HepG2 (cell line): ENCODE data around the gene B3GALNT2. TPM values are rescaled to one million over a fixed set of nuclear protein-coding genes. Genes with fewer than 3 reads are reported as not detected.

ENCODE experiments used
- ARID3A ChIP-seq: IDR thresholded peaks from 2 replicates; pipeline ENCODE4 v1.6.1; 2012; ENCODE audit warnings: low read depth, low read length, improper control_type of control experiment
- BRD4 ChIP-seq: sonication (generic); formaldehyde crosslinking; IDR thresholded peaks from 2 replicates; pipeline ENCODE4 v1.4.0; 2020; ENCODE audit warnings: missing genetic modification reagents
- CSRNP2 ChIP-seq: sonication (generic); formaldehyde crosslinking; conservative IDR thresholded peaks from 2 replicates; pipeline ENCODE4 v1.8.0; 2022; ENCODE audit warnings: low read depth, missing genetic modification reagents
- ETV6 ChIP-seq: sonication (generic); formaldehyde crosslinking; conservative IDR thresholded peaks from 2 replicates; pipeline ENCODE4 v1.4.0; 2020; ENCODE audit warnings: missing genetic modification reagents
- HES4 ChIP-seq: sonication (generic); formaldehyde crosslinking; IDR thresholded peaks from 2 replicates; pipeline ENCODE4 v1.9.0; 2021; ENCODE audit warnings: mild to moderate bottlenecking, missing genetic modification reagents, borderline replicate concordance
- HHEX ChIP-seq: IDR thresholded peaks from 2 replicates; pipeline ENCODE4 v1.6.1; 2016; ENCODE audit warnings: control low read depth
- MEIS2 ChIP-seq: sonication (generic); formaldehyde crosslinking; IDR thresholded peaks from 2 replicates; pipeline ENCODE4 v1.9.0; 2021; ENCODE audit warnings: mild to moderate bottlenecking, missing genetic modification reagents
- MYC ChIP-seq: sonication (generic); formaldehyde crosslinking; IDR thresholded peaks from 2 replicates; pipeline ENCODE4 v1.9.0; 2021; ENCODE audit warnings: missing genetic modification reagents, borderline replicate concordance
- PAXIP1 ChIP-seq: sonication (generic); formaldehyde crosslinking; conservative IDR thresholded peaks from 2 replicates; pipeline ENCODE4 v1.4.0; 2020; ENCODE audit warnings: mild to moderate bottlenecking, missing genetic modification reagents, moderate library complexity
- REXO4 ChIP-seq: sonication (generic); formaldehyde crosslinking; IDR thresholded peaks from 2 replicates; pipeline ENCODE4 v1.8.0; 2022; ENCODE audit warnings: missing genetic modification reagents, mild to moderate bottlenecking, borderline replicate concordance
- SAP130 ChIP-seq: IDR thresholded peaks from 2 replicates; pipeline ENCODE4 v1.6.1; 2016; ENCODE audit warnings: low read depth
- SMAD1 ChIP-seq: sonication (generic); formaldehyde crosslinking; IDR thresholded peaks from 2 replicates; pipeline ENCODE4 v1.4.0; 2020; ENCODE audit warnings: missing genetic modification reagents, low read depth, mild to moderate bottlenecking, borderline replicate concordance
- SYNCRIP ChIP-seq: fragments of 200-400 bp; formaldehyde crosslinking; IDR thresholded peaks from 2 replicates; pipeline ENCODE4 v1.6.1; 2018; ENCODE audit warnings: mild to moderate bottlenecking, low read depth, low read length; ENCODE audit not compliant: insufficient read depth
- TFAP4 ChIP-seq: sonication (generic); IDR thresholded peaks from 2 replicates; pipeline ENCODE4 v1.6.1; 2016; ENCODE audit warnings: low read depth, borderline replicate concordance
- TOE1 ChIP-seq: sonication (generic); formaldehyde crosslinking; IDR thresholded peaks from 2 replicates; pipeline ENCODE4 v1.4.0; 2020; ENCODE audit warnings: mild to moderate bottlenecking, missing genetic modification reagents
- ZBTB7B ChIP-seq: sonication (generic); formaldehyde crosslinking; IDR thresholded peaks from 2 replicates; pipeline ENCODE4 v1.4.0; 2020; ENCODE audit warnings: missing genetic modification reagents
- ZNF12 ChIP-seq: sonication (generic); formaldehyde crosslinking; IDR thresholded peaks from 2 replicates; pipeline ENCODE4 v1.5.0; 2020; ENCODE audit warnings: missing genetic modification reagents
- ZNF205 ChIP-seq: IDR thresholded peaks from 2 replicates; pipeline ENCODE4 v1.6.1; 2018; ENCODE audit warnings: missing biosample characterization, missing genetic modification reagents
- ZNF749 ChIP-seq: sonication (generic); formaldehyde crosslinking; IDR thresholded peaks from 2 replicates; pipeline ENCODE4 v1.8.0; 2022; ENCODE audit warnings: mild to moderate bottlenecking, missing genetic modification reagents, moderate library complexity, borderline replicate concordance
- ZNF800 ChIP-seq: sonication (generic); formaldehyde crosslinking; IDR thresholded peaks from 2 replicates; pipeline ENCODE4 v1.4.0; 2020; ENCODE audit warnings: missing genetic modification reagents
- ZNF878 ChIP-seq: sonication (generic); formaldehyde crosslinking; IDR thresholded peaks from 2 replicates; pipeline ENCODE4 v1.8.1; 2023; ENCODE audit warnings: mild to moderate bottlenecking, missing genetic modification reagents, moderate library complexity
- ZSCAN25 ChIP-seq: sonication (generic); formaldehyde crosslinking; IDR thresholded peaks from 2 replicates; pipeline ENCODE4 v1.8.0; 2022; ENCODE audit warnings: mild to moderate bottlenecking, missing genetic modification reagents
- polyA plus RNA-seq, 8 experiments: library from polyadenylated mRNA; depleted of rRNA in 3 of 8; stranded (reverse) in 7 of 8; unstranded in 1 of 8; fragments of >200 nt; fragmentation: Illumina TruSeq in 4 of 8; extraction: Trizol in 4 of 8; gene quantifications; 2 replicates each; pipeline versions ENCODE4 v1.2.1 to v1.2.3, GENCODE V29; 2011 to 2016; ENCODE audit warnings: low read depth in 4 of 8, missing spikeins in 1 of 8, mixed read lengths in 1 of 8; ENCODE audit not compliant: insufficient read depth in 1 of 8
- total RNA-seq, 5 experiments: library from RNA; depleted of rRNA; stranded (reverse); fragments of >200 nt; fragmentation: Illumina TruSeq; extraction: Trizol; gene quantifications; 2 replicates each; pipeline ENCODE4 v1.2.3, GENCODE V29; 2016; ENCODE audit warnings: low read depth in 1 of 5

B3GALNT2 gene
- total and polyA plus RNA-seq, 2 of the 13 experiments (the other 11 are each of a cell fraction or from before 2014, with no cell fraction given): 16.5 to 28.9 TPM

- TF ChIP-seq CSRNP2 (CRISPR knock-in tag) (no peak), SMAD1 (CRISPR knock-in tag) (no peak), TOE1 (CRISPR knock-in tag) (no peak), ARID3A (no peak), SAP130 (no peak; the same call in 1 of the 2 replicates), PAXIP1 (no peak), MEIS2 (CRISPR knock-in tag) (no peak; the same call in 1 of the 2 replicates), TFAP4 (no peak), ZNF205 (CRISPR knock-in tag) (0 out of 2 replicates have a peak, but pooled peaks have one; percentile 12), ZNF12 (CRISPR knock-in tag) (no peak), ETV6 (CRISPR knock-in tag) (0 out of 2 replicates have a peak, but pooled peaks have one; percentile 18), ZNF749 (CRISPR knock-in tag) (no peak), REXO4 (no peak), ZNF800 (CRISPR knock-in tag) (no peak), ZNF878 (CRISPR knock-in tag) (no peak), ZBTB7B (CRISPR knock-in tag) (peak; percentile 61; the same call in 1 of the 2 replicates), ZSCAN25 (no peak), SYNCRIP (no peak), BRD4 (peak; percentile 62; the same call in 1 of the 2 replicates), HES4 (peak; percentile 86; the same call in 1 of the 2 replicates), MYC (CRISPR knock-in tag) (no peak), HHEX (CRISPR knock-in tag) (no peak)
Measured at GRCh38 chr1:235504122-235504493, at the start of gene B3GALNT2 (continued).
